ENCODE results near the gene KLHL14. TPM values are rescaled to one million over a fixed set of nuclear protein-coding genes. Genes with fewer than 3 reads are reported as not detected.

Gene KLHL14
- total and polyA plus RNA-seq, 2 experiments from 2014 or later, result 0.44 to 1.9 TPM

DNA sequence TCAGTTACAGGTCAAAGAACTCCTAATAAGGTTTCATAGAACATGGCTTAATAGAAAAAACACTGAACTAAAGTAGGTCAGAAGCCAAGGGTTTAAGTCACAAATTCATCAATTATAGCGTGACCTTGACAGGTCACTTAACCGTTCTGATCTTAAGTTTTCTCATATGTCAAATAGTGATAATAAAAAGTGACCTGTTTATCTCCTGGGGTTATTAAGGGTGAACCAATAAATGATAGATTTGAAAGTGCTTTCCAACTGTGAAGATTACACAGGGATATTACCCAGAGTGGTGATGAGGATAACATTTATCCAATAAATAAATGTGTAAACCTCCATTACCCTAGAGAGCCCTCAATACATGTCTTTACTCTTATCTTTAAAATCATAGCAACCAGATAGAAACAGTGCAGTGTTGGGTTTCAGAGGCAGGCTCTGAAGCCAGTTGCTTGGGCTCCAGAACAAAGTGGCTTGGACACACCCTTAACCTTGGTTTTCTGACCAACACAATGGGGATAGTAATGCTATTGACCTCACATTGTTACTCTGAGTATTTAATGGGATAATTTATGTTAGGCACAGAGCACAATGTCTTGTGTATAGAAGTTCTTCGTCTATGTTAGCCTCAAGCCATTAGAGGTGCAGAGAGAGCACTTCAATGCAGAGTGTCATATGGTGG is 48.6 kb downstream of the KLHL14 start:
- no peak overlapping the region for H3K4me2 ChIP-seq
- Mint-ChIP-seq H3K27ac (no peak overlapping the region), H3K9me3 (no peaks in the 10 kb centered on the region), H3K4me1 (peaks cover 11% of the 10 kb centered on the region), H3K36me3 (ENCODE audit: low read depth) (no peaks in the 10 kb centered on the region), H3K4me3 (no peak overlapping the region), H3K27me3 (ENCODE audit: insufficient read depth, low read depth, poor library complexity) (no peaks in the 10 kb centered on the region)
- H3K4me1 ChIP-seq (ENCODE audit: insufficient read depth), result no peaks in the 10 kb centered on the region
- H4K20me1 ChIP-seq (replicated peaks; ENCODE audit: insufficient read depth), result no peaks in the 10 kb centered on the region
- ATAC-seq, result no peak
- DNase-seq (ENCODE audit: low spot score), result no peak
- H3K36me3 ChIP-seq (ENCODE audit: insufficient read depth), result no peaks in the 10 kb centered on the region
- H3K79me2 ChIP-seq (replicated peaks; ENCODE audit: insufficient read depth), result no peaks in the 10 kb centered on the region
- H3K9me2 ChIP-seq (ENCODE audit: insufficient read depth), result no peaks in the 10 kb centered on the region
- H3F3A ChIP-seq (replicated peaks; ENCODE audit: low read depth), result no peaks in the 10 kb centered on the region
- H3K27me3 ChIP-seq (ENCODE audit: insufficient read depth), result no peaks in the 10 kb centered on the region
- H3K4me3 ChIP-seq, result no peak overlapping the region
- H2AFZ ChIP-seq, result no peak overlapping the region
- no peak overlapping the region for H3K27ac ChIP-seq (ENCODE audit: low read depth)
- TF ChIP-seq ZNF114 (CRISPR knock-in tag; IDR thresholded peaks at IDR 0.05) (no peak), EZH2 (IDR thresholded peaks at IDR 0.05; ENCODE audit: low read depth, unreplicated experiment) (no peak), EZH2phosphoT487 (IDR thresholded peaks at IDR 0.05; ENCODE audit: unreplicated experiment) (no peak), ZNF331 (CRISPR knock-in tag; IDR thresholded peaks at IDR 0.05; ENCODE audit: low read depth) (no peak), STAT1 (IDR thresholded peaks at IDR 0.05; ENCODE audit: unreplicated experiment) (no peak), NANOG (IDR thresholded peaks at IDR 0.05; ENCODE audit: borderline replicate concordance) (no peak), POLR2AphosphoS5 (IDR thresholded peaks at IDR 0.05; ENCODE audit: low read depth) (no peak), CREB1 (CRISPR knock-in tag; IDR thresholded peaks at IDR 0.05; ENCODE audit: low read depth) (no peak), JUNB (IDR thresholded peaks at IDR 0.05; ENCODE audit: unreplicated experiment) (no peak)
- TF ChIP-seq, protein P1, sequence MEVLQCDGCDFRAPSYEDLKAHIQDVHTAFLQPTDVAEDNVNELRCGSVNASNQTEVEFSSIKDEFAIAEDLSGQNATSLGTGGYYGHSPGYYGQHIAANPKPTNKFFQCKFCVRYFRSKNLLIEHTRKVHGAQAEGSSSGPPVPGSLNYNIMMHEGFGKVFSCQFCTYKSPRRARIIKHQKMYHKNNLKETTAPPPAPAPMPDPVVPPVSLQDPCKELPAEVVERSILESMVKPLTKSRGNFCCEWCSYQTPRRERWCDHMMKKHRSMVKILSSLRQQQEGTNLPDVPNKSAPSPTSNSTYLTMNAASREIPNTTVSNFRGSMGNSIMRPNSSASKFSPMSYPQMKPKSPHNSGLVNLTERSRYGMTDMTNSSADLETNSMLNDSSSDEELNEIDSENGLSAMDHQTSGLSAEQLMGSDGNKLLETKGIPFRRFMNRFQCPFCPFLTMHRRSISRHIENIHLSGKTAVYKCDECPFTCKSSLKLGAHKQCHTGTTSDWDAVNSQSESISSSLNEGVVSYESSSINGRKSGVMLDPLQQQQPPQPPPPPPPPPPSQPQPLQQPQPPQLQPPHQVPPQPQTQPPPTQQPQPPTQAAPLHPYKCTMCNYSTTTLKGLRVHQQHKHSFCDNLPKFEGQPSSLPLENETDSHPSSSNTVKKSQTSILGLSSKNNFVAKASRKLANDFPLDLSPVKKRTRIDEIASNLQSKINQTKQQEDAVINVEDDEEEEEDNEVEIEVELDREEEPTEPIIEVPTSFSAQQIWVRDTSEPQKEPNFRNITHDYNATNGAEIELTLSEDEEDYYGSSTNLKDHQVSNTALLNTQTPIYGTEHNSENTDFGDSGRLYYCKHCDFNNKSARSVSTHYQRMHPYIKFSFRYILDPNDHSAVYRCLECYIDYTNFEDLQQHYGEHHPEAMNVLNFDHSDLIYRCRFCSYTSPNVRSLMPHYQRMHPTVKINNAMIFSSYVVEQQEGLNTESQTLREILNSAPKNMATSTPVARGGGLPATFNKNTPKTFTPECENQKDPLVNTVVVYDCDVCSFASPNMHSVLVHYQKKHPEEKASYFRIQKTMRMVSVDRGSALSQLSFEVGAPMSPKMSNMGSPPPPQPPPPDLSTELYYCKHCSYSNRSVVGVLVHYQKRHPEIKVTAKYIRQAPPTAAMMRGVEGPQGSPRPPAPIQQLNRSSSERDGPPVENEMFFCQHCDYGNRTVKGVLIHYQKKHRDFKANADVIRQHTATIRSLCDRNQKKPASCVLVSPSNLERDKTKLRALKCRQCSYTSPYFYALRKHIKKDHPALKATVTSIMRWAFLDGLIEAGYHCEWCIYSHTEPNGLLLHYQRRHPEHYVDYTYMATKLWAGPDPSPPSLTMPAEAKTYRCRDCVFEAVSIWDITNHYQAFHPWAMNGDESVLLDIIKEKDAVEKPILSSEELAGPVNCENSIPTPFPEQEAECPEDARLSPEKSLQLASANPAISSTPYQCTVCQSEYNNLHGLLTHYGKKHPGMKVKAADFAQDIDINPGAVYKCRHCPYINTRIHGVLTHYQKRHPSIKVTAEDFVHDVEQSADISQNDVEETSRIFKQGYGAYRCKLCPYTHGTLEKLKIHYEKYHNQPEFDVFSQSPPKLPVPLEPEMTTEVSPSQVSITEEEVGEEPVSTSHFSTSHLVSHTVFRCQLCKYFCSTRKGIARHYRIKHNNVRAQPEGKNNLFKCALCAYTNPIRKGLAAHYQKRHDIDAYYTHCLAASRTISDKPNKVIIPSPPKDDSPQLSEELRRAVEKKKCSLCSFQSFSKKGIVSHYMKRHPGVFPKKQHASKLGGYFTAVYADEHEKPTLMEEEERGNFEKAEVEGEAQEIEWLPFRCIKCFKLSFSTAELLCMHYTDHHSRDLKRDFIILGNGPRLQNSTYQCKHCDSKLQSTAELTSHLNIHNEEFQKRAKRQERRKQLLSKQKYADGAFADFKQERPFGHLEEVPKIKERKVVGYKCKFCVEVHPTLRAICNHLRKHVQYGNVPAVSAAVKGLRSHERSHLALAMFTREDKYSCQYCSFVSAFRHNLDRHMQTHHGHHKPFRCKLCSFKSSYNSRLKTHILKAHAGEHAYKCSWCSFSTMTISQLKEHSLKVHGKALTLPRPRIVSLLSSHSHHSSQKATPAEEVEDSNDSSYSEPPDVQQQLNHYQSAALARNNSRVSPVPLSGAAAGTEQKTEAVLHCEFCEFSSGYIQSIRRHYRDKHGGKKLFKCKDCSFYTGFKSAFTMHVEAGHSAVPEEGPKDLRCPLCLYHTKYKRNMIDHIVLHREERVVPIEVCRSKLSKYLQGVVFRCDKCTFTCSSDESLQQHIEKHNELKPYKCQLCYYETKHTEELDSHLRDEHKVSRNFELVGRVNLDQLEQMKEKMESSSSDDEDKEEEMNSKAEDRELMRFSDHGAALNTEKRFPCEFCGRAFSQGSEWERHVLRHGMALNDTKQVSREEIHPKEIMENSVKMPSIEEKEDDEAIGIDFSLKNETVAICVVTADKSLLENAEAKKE (CRISPR knock-in tag; IDR thresholded peaks at IDR 0.05), result no peak
- TF ChIP-seq, protein P2, sequence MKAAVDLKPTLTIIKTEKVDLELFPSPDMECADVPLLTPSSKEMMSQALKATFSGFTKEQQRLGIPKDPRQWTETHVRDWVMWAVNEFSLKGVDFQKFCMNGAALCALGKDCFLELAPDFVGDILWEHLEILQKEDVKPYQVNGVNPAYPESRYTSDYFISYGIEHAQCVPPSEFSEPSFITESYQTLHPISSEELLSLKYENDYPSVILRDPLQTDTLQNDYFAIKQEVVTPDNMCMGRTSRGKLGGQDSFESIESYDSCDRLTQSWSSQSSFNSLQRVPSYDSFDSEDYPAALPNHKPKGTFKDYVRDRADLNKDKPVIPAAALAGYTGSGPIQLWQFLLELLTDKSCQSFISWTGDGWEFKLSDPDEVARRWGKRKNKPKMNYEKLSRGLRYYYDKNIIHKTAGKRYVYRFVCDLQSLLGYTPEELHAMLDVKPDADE (IDR thresholded peaks at IDR 0.05), result no peak
- TF ChIP-seq, protein P3, sequence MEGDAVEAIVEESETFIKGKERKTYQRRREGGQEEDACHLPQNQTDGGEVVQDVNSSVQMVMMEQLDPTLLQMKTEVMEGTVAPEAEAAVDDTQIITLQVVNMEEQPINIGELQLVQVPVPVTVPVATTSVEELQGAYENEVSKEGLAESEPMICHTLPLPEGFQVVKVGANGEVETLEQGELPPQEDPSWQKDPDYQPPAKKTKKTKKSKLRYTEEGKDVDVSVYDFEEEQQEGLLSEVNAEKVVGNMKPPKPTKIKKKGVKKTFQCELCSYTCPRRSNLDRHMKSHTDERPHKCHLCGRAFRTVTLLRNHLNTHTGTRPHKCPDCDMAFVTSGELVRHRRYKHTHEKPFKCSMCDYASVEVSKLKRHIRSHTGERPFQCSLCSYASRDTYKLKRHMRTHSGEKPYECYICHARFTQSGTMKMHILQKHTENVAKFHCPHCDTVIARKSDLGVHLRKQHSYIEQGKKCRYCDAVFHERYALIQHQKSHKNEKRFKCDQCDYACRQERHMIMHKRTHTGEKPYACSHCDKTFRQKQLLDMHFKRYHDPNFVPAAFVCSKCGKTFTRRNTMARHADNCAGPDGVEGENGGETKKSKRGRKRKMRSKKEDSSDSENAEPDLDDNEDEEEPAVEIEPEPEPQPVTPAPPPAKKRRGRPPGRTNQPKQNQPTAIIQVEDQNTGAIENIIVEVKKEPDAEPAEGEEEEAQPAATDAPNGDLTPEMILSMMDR (conservative IDR thresholded peaks at IDR 0.05; ENCODE audit: low read depth in 2 of 2), result no peak
- TF ChIP-seq, protein P4, sequence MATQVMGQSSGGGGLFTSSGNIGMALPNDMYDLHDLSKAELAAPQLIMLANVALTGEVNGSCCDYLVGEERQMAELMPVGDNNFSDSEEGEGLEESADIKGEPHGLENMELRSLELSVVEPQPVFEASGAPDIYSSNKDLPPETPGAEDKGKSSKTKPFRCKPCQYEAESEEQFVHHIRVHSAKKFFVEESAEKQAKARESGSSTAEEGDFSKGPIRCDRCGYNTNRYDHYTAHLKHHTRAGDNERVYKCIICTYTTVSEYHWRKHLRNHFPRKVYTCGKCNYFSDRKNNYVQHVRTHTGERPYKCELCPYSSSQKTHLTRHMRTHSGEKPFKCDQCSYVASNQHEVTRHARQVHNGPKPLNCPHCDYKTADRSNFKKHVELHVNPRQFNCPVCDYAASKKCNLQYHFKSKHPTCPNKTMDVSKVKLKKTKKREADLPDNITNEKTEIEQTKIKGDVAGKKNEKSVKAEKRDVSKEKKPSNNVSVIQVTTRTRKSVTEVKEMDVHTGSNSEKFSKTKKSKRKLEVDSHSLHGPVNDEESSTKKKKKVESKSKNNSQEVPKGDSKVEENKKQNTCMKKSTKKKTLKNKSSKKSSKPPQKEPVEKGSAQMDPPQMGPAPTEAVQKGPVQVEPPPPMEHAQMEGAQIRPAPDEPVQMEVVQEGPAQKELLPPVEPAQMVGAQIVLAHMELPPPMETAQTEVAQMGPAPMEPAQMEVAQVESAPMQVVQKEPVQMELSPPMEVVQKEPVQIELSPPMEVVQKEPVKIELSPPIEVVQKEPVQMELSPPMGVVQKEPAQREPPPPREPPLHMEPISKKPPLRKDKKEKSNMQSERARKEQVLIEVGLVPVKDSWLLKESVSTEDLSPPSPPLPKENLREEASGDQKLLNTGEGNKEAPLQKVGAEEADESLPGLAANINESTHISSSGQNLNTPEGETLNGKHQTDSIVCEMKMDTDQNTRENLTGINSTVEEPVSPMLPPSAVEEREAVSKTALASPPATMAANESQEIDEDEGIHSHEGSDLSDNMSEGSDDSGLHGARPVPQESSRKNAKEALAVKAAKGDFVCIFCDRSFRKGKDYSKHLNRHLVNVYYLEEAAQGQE (IDR thresholded peaks at IDR 0.05; ENCODE audit: unreplicated experiment), result no peak

Measured in GM23338 (cell line).